Kidney epithelial cell (primary cell): ENCODE data around the gene TGFB3. TPM values are rescaled to one million over a fixed set of nuclear protein-coding genes. Genes with fewer than 3 reads are reported as not detected.

Experiments used
- DNase-seq: peaks from one replicate; pipeline ENCODE4 v3.0.0-alpha.2; 2010; ENCODE audit warnings: low read depth
- H3K27me3 ChIP-seq: 2 replicates; pipeline ENCODE4 v1.6.0; 2011; ENCODE audit warnings: low read length; ENCODE audit not compliant: control insufficient read depth, insufficient read depth
- H3K36me3 ChIP-seq: 2 replicates; pipeline ENCODE4 v1.5.1; 2011; ENCODE audit warnings: low read length; ENCODE audit not compliant: control insufficient read depth, insufficient read depth
- H3K4me3 ChIP-seq: 2 replicates; pipeline ENCODE4 v1.5.1; 2011; ENCODE audit warnings: low read depth, mild to moderate bottlenecking, control low read depth, low read length
- total RNA-seq: library from RNA; depleted of rRNA; stranded (reverse); fragments of >200 nt; gene quantifications from 2 replicates; pipeline ENCODE4 v1.2.3, GENCODE V29; 2015
- TF ChIP-seq, protein P1 (sequence below): IDR thresholded peaks from 2 replicates; pipeline ENCODE4 v1.5.1; 2011; ENCODE audit warnings: mild to moderate bottlenecking, moderate library complexity, low read length, control low read depth, inconsistent platforms; ENCODE audit not compliant: insufficient read depth, poor library complexity, severe bottlenecking

The TGFB3 gene
- total RNA-seq, 1 donor from 2014 or later = 3.1 TPM

GRCh38 chr14:75977582-75977943, 4.2 kb downstream of the TGFB3 start:
- TF ChIP-seq, protein P1, sequence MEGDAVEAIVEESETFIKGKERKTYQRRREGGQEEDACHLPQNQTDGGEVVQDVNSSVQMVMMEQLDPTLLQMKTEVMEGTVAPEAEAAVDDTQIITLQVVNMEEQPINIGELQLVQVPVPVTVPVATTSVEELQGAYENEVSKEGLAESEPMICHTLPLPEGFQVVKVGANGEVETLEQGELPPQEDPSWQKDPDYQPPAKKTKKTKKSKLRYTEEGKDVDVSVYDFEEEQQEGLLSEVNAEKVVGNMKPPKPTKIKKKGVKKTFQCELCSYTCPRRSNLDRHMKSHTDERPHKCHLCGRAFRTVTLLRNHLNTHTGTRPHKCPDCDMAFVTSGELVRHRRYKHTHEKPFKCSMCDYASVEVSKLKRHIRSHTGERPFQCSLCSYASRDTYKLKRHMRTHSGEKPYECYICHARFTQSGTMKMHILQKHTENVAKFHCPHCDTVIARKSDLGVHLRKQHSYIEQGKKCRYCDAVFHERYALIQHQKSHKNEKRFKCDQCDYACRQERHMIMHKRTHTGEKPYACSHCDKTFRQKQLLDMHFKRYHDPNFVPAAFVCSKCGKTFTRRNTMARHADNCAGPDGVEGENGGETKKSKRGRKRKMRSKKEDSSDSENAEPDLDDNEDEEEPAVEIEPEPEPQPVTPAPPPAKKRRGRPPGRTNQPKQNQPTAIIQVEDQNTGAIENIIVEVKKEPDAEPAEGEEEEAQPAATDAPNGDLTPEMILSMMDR = no peak
- H3K36me3 ChIP-seq = no peaks in the 10 kb centered on the region
- DNase-seq = no peak
- H3K27me3 ChIP-seq = no peaks in the 10 kb centered on the region
- no peak overlapping the region for H3K4me3 ChIP-seq

- Histone ChIP-seq H3K36me3 (no peaks in the 10 kb centered on the region), H3K27me3 (no peaks in the 10 kb centered on the region), H3K4me3 (no peak overlapping the region)
- DNase-seq = no peak
- TF ChIP-seq, protein P1 = no peak
Observed at GRCh38 chr14:75976826-75977581, 4.8 kb downstream of the TGFB3 start.

DNA sequence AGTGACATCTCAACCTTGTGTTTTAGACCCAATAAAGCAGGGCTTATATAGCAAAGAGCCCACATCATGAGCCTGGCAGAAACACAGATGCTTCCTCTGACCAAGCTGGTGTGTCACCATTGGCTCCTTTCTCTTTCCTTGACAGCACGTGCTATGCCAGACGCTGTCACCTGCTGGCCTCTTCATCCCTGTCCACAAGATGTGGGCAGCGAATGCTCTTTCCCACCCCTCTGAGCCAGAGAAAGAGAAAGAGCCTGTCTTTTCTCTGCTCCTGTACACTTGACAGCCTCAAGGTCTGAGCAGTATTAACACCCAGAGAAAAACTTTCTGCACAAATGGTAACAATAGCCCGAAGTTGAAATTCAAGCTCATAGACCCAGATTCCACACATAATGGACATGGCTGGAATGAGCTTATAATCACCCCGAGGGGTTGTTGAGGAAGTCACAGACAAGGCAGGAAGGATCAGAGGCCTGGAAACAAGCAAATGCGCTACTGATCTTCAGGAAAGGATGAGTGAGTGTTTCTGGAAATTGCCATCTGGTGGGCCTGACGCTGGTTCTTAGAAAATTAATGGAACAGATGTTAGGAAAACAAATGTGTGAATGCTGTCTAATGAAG, 8.9 kb downstream of the TGFB3 start:
- Histone ChIP-seq H3K27me3 (no peaks in the 10 kb centered on the region), H3K4me3 (no peak overlapping the region), H3K36me3 (no peaks in the 10 kb centered on the region)
- no peak for DNase-seq
- TF ChIP-seq, protein P1 = no peak

GRCh38 chr14:75971509-75971908, 10.3 kb downstream of the TGFB3 start:
- TF ChIP-seq, protein P1 = no peak
- no peak overlapping the region for H3K4me3 ChIP-seq
- DNase-seq = no peak

DNA sequence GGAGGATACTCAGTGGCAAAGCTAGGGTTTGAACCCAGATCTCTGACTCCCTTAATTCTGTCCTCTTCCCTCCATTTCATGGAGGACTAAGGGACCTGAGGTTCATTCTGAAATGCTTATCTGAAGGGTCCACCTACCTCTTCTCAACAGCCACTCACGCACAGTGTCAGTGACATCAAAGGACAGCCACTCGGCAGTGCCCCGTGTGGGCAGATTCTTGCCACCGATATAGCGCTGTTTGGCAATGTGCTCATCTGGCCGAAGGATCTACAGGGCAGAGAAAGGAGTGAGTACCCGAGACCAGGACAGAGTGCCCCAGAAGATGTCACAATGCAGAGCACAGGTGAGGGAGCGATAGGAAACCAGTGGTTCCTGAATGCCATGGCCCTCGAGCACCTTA, 10.8 kb downstream of the TGFB3 start:
- Histone ChIP-seq H3K36me3 (no peaks in the 10 kb centered on the region), H3K27me3 (no peaks in the 10 kb centered on the region), H3K4me3 (no peak overlapping the region)
- TF ChIP-seq, protein P1 = no peak
- DNase-seq = no peak

More at GRCh38 chr14:75971509-75971908, 10.3 kb downstream of the TGFB3 start:
- no peaks in the 10 kb centered on the region for H3K27me3 ChIP-seq
- H3K36me3 ChIP-seq = no peaks in the 10 kb centered on the region

- no peak for DNase-seq
- Histone ChIP-seq H3K4me3 (no peak overlapping the region), H3K27me3 (no peaks in the 10 kb centered on the region), H3K36me3 (no peaks in the 10 kb centered on the region)
- TF ChIP-seq, protein P1 = no peak
Observed at GRCh38 chr14:75969891-75970290, 11.9 kb downstream of the TGFB3 start.
